NCI-H1092 (cell line): ENCODE results near the gene SHISA9.

Source experiments
- DNase-seq: peaks from one replicate; lab custom pipeline; 2025; lab: John Stamatoyannopoulos, UW

Gene SHISA9

GRCh38 chr16:13123991-13124390 lies 222.6 kb downstream of the SHISA9 start:
- DNase-seq = no peak

- DNase-seq = no peak
Observed at GRCh38 chr16:13127144-13127543, 225.7 kb downstream of the SHISA9 start.

GRCh38 chr16:13130586-13130985 lies 229.2 kb downstream of the SHISA9 start:
- no peak for DNase-seq

- DNase-seq = no peak
Observed at GRCh38 chr16:13134836-13135235, 233.4 kb downstream of the SHISA9 start.

- DNase-seq = no peak
Observed at GRCh38 chr16:13136901-13137300, 235.5 kb downstream of the SHISA9 start.

- no peak for DNase-seq
Observed at GRCh38 chr16:13138528-13138927, 237.1 kb downstream of the SHISA9 start.

GRCh38 chr16:13139661-13140241 lies 238.4 kb downstream of the SHISA9 start:
- no peak for DNase-seq

GRCh38 chr16:13143551-13143950 lies 242.2 kb downstream of the SHISA9 start:
- no peak for DNase-seq

- no peak for DNase-seq
Observed at GRCh38 chr16:13146829-13147228, 245.4 kb downstream of the SHISA9 start.

GRCh38 chr16:13148294-13148693 lies 246.9 kb downstream of the SHISA9 start:
- DNase-seq = no peak

- no peak for DNase-seq
Observed at GRCh38 chr16:13148836-13149235, 247.4 kb downstream of the SHISA9 start.

GRCh38 chr16:13150181-13150885 lies 248.9 kb downstream of the SHISA9 start:
- no peak for DNase-seq

- no peak for DNase-seq
Observed at GRCh38 chr16:13153696-13154095, 252.3 kb downstream of the SHISA9 start.

- no peak for DNase-seq
Observed at GRCh38 chr16:13154799-13155198, 253.4 kb downstream of the SHISA9 start.

GRCh38 chr16:13155377-13155776 lies 254.0 kb downstream of the SHISA9 start:
- DNase-seq = no peak

- DNase-seq = no peak
Observed at GRCh38 chr16:13155780-13156179, 254.4 kb downstream of the SHISA9 start.

- no peak for DNase-seq
Observed at GRCh38 chr16:13157082-13157481, 255.7 kb downstream of the SHISA9 start.

- DNase-seq = no peak
Observed at GRCh38 chr16:13158427-13158826, 257.0 kb downstream of the SHISA9 start.

GRCh38 chr16:13165024-13165423 lies 263.6 kb downstream of the SHISA9 start:
- no peak for DNase-seq

GRCh38 chr16:13168091-13168572 lies 266.7 kb downstream of the SHISA9 start:
- DNase-seq = no peak

- DNase-seq = no peak
Observed at GRCh38 chr16:13171313-13171712, 269.9 kb downstream of the SHISA9 start.

GRCh38 chr16:13176711-13177110 lies 275.3 kb downstream of the SHISA9 start:
- no peak for DNase-seq

- no peak for DNase-seq
Observed at GRCh38 chr16:13178318-13178717, 276.9 kb downstream of the SHISA9 start.

- DNase-seq = no peak
Observed at GRCh38 chr16:13181432-13181831, 280.0 kb downstream of the SHISA9 start.
